ENCODE data around the gene MTCL1. TPM values are rescaled to one million over a fixed set of nuclear protein-coding genes. Genes with fewer than 3 reads are reported as not detected.

Gene MTCL1
- total and polyA plus RNA-seq, 10 donors, result 1.6 to 7.5 (median 3.9) TPM

DNA sequence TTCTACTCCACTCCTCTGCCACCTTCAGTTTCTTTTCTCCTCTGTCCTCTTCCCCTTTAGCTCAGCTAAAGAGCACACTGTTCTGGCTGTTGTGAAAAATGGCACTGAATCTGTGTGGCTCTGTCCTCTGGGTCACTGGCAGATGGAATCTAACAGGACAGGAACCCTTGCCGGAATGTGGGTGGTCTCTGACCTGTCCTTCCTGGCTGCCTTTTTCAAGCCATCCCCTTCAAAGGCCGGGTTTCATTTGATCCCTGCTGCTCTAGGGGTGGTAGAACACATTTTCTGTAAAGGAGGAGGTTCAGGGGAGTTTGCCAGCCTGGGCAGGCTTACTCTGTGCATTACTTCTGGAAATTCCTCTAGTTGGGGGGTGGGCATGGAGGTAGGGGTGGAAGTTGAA lies 29.9 kb downstream of the MTCL1 start:
- H3K36me3 ChIP-seq, result no peaks in the 10 kb centered on the region
- no peaks in the 10 kb centered on the region for H3K9me3 ChIP-seq
- H3K4me1 ChIP-seq, result peaks cover 0 to 8% (median 2%) of the 10 kb centered on the region in 6 donors
- no peak overlapping the region for H3K4me3 ChIP-seq
- DNase-seq, result no peak
- peaks cover 0 to 36% (median 0%) of the 10 kb centered on the region in 7 donors for H3K27me3 ChIP-seq (replicated peaks in 1 of 7)
- intact Hi-C loops (cut with DNase I; ENCODE audit: low total_unique reads), result no loop called here
- H3K27ac ChIP-seq, result no peak overlapping the region
- TF ChIP-seq, protein P1, sequence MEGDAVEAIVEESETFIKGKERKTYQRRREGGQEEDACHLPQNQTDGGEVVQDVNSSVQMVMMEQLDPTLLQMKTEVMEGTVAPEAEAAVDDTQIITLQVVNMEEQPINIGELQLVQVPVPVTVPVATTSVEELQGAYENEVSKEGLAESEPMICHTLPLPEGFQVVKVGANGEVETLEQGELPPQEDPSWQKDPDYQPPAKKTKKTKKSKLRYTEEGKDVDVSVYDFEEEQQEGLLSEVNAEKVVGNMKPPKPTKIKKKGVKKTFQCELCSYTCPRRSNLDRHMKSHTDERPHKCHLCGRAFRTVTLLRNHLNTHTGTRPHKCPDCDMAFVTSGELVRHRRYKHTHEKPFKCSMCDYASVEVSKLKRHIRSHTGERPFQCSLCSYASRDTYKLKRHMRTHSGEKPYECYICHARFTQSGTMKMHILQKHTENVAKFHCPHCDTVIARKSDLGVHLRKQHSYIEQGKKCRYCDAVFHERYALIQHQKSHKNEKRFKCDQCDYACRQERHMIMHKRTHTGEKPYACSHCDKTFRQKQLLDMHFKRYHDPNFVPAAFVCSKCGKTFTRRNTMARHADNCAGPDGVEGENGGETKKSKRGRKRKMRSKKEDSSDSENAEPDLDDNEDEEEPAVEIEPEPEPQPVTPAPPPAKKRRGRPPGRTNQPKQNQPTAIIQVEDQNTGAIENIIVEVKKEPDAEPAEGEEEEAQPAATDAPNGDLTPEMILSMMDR (IDR thresholded peaks at IDR 0.05 in 8 of 11, conservative IDR thresholded peaks at IDR 0.05 in 3 of 11), result no peak
- no peak for TF ChIP-seq POLR2A (IDR thresholded peaks at IDR 0.05)
- TF ChIP-seq POLR2AphosphoS5 (IDR thresholded peaks at IDR 0.05), result no peak
- 68 to 88% (median 74%) methylated on average over 2 of the region's 2 CpGs for WGBS, 5 donors

DNA sequence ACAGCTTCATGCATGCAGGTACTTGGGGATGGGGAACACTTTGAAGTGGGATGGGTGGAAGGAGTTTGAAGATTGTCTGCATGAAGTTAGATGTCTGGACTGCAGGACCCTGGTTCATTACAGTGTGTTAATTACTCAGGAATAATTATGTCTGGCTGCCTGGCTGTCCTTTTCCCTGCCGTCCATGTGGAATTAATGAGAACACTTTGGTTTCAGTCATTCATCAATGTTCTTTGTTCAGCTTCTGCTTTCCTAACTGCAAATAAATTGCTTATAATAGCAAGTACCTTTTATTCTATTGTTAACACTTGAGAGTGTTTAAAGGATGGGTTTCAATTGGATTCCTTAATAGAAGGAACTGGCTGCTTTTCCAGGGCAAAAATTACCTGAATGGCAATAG lies 35.8 kb downstream of the MTCL1 start:
- intact Hi-C loops (cut with DNase I; ENCODE audit: low total_unique reads), result no loop called here
- Histone ChIP-seq H3K36me3 (no peaks in the 10 kb centered on the region), H3K27me3 (replicated peaks in 1 of 7) (peaks cover 0 to 5% (median 0%) of the 10 kb centered on the region in 7 donors), H3K4me1 (peaks cover 0 to 21% (median 3%) of the 10 kb centered on the region in 6 donors), H3K27ac (no peak overlapping the region), H3K4me3 (no peak overlapping the region), H3K9me3 (peaks cover 0 to 23% (median 18%) of the 10 kb centered on the region in 8 donors)
- 69 to 91% (median 73%) methylated on average over 1 of the region's 1 CpG for WGBS, 5 donors
- DNase-seq, result no peak
- TF ChIP-seq, protein P1 (IDR thresholded peaks at IDR 0.05 in 8 of 11, conservative IDR thresholded peaks at IDR 0.05 in 3 of 11), result no peak
- TF ChIP-seq POLR2A (IDR thresholded peaks at IDR 0.05) (no peak), POLR2AphosphoS5 (IDR thresholded peaks at IDR 0.05) (no peak)

DNA sequence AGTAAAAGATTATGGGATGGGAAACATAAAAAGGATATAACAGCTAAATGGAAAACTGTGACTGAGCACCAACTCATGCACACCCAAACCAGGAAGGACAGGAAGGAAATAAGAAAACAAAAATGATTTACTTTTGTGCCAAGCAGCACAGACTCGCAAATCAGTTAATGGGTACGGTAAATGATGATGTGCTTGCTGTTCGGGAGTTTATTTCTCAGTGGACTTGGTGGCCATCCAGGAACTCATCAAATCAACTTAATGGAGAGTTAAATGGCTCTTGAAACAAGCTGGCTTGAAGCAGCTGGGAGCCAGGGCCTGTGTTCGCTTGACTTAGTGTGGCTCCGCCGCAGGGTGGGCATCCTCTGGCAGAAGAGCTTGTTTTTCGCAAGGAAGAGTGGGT lies 36.2 kb downstream of the MTCL1 start:
- TF ChIP-seq, protein P1 (IDR thresholded peaks at IDR 0.05 in 8 of 11, conservative IDR thresholded peaks at IDR 0.05 in 3 of 11), result no peak
- TF ChIP-seq POLR2A (IDR thresholded peaks at IDR 0.05) (no peak), POLR2AphosphoS5 (IDR thresholded peaks at IDR 0.05) (no peak)
- Histone ChIP-seq H3K27me3 (replicated peaks in 1 of 7) (peaks cover 0 to 5% (median 0%) of the 10 kb centered on the region in 7 donors), H3K4me3 (no peak overlapping the region), H3K36me3 (no peaks in the 10 kb centered on the region), H3K9me3 (peaks cover 0 to 23% (median 18%) of the 10 kb centered on the region in 8 donors), H3K4me1 (peaks cover 0 to 21% (median 3%) of the 10 kb centered on the region in 6 donors), H3K27ac (no peak overlapping the region)
- DNase-seq, result no peak
- intact Hi-C loops (cut with DNase I; ENCODE audit: low total_unique reads), result no loop called here
- 65 to 83% (median 79%) methylated on average over 7 of the region's 7 CpGs for WGBS, 5 donors

DNA sequence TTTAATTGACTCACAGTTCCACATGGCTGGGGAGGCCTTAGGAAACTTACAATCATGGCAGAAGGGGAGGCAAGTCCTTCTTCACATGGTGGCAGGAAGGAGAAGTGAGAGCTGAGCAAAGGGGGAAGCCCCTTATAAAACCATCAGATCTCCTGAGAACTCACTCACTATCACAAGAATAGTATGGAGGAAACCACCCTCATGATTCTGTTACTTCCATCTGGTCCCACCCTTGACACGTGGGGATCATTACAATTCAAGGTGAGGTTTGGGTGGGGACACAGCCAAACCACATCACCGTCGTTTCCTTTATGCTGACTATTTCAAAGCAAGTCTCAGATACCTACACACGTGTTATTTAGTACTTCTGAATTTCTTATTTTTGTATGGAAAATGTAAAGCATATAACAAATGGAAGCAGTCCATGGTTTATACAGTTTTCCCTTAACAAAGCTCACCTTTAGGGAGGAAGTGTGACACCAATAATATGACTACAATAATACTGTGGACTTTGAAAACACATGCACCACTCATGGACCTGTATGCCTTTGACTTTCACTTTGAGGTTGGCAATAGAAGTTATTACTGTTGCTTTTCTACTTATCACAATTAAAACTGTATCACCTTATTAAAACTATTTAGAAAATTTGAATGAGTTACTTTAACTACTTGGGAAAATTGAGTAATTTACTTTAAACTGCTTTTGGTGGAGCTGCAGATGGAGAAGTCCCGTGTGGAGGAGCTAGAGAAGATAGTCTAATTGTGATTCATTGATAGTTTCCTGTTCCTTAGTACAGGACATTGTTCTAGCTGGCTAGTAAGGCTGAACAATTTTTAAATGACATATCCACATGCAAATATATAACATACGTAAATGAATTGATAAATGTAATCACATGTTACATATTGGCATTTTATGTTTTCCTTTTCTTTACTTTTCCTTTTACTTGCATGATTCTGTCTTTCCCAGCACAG lies 37.3 kb downstream of the MTCL1 start:
- Histone ChIP-seq H3K27me3 (replicated peaks in 1 of 7) (peaks cover 0 to 5% (median 0%) of the 10 kb centered on the region in 7 donors), H3K4me3 (no peak overlapping the region), H3K4me1 (peaks cover 0 to 21% (median 3%) of the 10 kb centered on the region in 6 donors), H3K27ac (no peak overlapping the region), H3K36me3 (no peaks in the 10 kb centered on the region), H3K9me3 (peaks cover 0 to 23% (median 18%) of the 10 kb centered on the region in 8 donors)
- DNase-seq, result no peak
- TF ChIP-seq POLR2A (IDR thresholded peaks at IDR 0.05) (no peak), POLR2AphosphoS5 (IDR thresholded peaks at IDR 0.05) (no peak)
- TF ChIP-seq, protein P1 (IDR thresholded peaks at IDR 0.05 in 8 of 11, conservative IDR thresholded peaks at IDR 0.05 in 3 of 11), result no peak
- 49 to 69% (median 67%) methylated on average over 6 of the region's 6 CpGs for WGBS, 5 donors
- intact Hi-C loops (cut with DNase I; ENCODE audit: low total_unique reads), result no loop called here
